ENCODE data around the gene C1orf226.

Gene C1orf226

GRCh38 chr1:162384601-162385279, 3.2 kb downstream of the C1orf226 start:
- no peak for DNase-seq (ENCODE audit: low read depth in 2 of 2)

GRCh38 chr1:162385280-162385623, 3.7 kb downstream of the C1orf226 start:
- DNase-seq (ENCODE audit: low read depth in 2 of 2): no peak

GRCh38 chr1:162385702-162386101, 4.2 kb downstream of the C1orf226 start:
- no peak for DNase-seq (ENCODE audit: low read depth in 2 of 2)

- no peak for DNase-seq (ENCODE audit: low read depth in 2 of 2)
These were observed 5.0 kb downstream of the C1orf226 start for GRCh38 chr1:162386292-162387225.

GRCh38 chr1:162387226-162388082, 5.9 kb downstream of the C1orf226 start:
- DNase-seq (ENCODE audit: low read depth in 2 of 2): no peak

- no peak for DNase-seq (ENCODE audit: low read depth in 2 of 2)
These were observed 6.6 kb downstream of the C1orf226 start for GRCh38 chr1:162388083-162388594.

- DNase-seq (ENCODE audit: low read depth in 2 of 2): no peak
These were observed 7.1 kb downstream of the C1orf226 start for GRCh38 chr1:162388615-162389014.

GRCh38 chr1:162389021-162389818, 7.7 kb downstream of the C1orf226 start:
- no peak for DNase-seq (ENCODE audit: low read depth in 2 of 2)

GRCh38 chr1:162389971-162390370, 8.4 kb downstream of the C1orf226 start:
- no peak for DNase-seq (ENCODE audit: low read depth in 2 of 2)

GRCh38 chr1:162390396-162391185, 9.1 kb downstream of the C1orf226 start:
- no peak for DNase-seq (ENCODE audit: low read depth in 2 of 2)

- no peak for DNase-seq (ENCODE audit: low read depth in 2 of 2)
These were observed 10.4 kb downstream of the C1orf226 start for GRCh38 chr1:162391790-162392563.

GRCh38 chr1:162396201-162396906, 14.8 kb downstream of the C1orf226 start:
- no peak for DNase-seq (ENCODE audit: low read depth in 2 of 2)

GRCh38 chr1:162397039-162397448, 15.5 kb downstream of the C1orf226 start:
- DNase-seq (ENCODE audit: low read depth in 2 of 2): no peak

- DNase-seq (ENCODE audit: low read depth in 2 of 2): no peak
These were observed 16.5 kb downstream of the C1orf226 start for GRCh38 chr1:162397943-162398560.

- no peak for DNase-seq (ENCODE audit: low read depth in 2 of 2)
These were observed 17.6 kb downstream of the C1orf226 start for GRCh38 chr1:162398999-162399580.

GRCh38 chr1:162400790-162401355, 19.3 kb downstream of the C1orf226 start:
- no peak for DNase-seq (ENCODE audit: low read depth in 2 of 2)

- no peak for DNase-seq (ENCODE audit: low read depth in 2 of 2)
These were observed 23.1 kb downstream of the C1orf226 start for GRCh38 chr1:162404550-162405160.
